CD4-positive, CD25-positive, alpha-beta regulatory T cell (primary cell): ENCODE measurements around the gene PLCE1. TPM values are rescaled to one million over a fixed set of nuclear protein-coding genes. Genes with fewer than 3 reads are reported as not detected.

Experiments
- ATAC-seq, 2 donors: fragments of 150-1000 bp; cut with Tn5 transposase; one replicate each; pipeline ENCODE4 v1.10.0; 2021; ENCODE audit warnings: low read depth in 2 of 2, moderate number of reproducible peaks in 2 of 2, moderate library complexity in 1 of 2
- DNase-seq, 3 donors: peaks; one replicate each; pipeline versions ENCODE4 v3.0.0 to v3.0.0-alpha.2; 2012 to 2022; ENCODE audit warnings: mixed read lengths in 1 of 3
- H3K27ac ChIP-seq: one replicate; pipeline ENCODE4 v1.7.0; 2013; ENCODE audit warnings: mild to moderate bottlenecking, low read length; ENCODE audit not compliant: insufficient read depth, poor library complexity, severe bottlenecking
- H3K27me3 ChIP-seq: one replicate; pipeline ENCODE4 v1.7.0; 2013; ENCODE audit warnings: low read length; ENCODE audit not compliant: control insufficient read depth, insufficient read depth
- H3K36me3 ChIP-seq: one replicate; pipeline ENCODE4 v1.7.0; 2013; ENCODE audit warnings: mild to moderate bottlenecking, low read length, moderate library complexity; ENCODE audit not compliant: control insufficient read depth, insufficient read depth
- H3K4me1 ChIP-seq: 2 replicates; pipeline ENCODE4 v1.7.0; 2013; ENCODE audit warnings: mild to moderate bottlenecking, low read length; ENCODE audit not compliant: insufficient read depth, control insufficient read depth, poor library complexity, severe bottlenecking
- H3K4me3 ChIP-seq: one replicate; pipeline ENCODE4 v1.7.0; 2013; ENCODE audit warnings: low read depth, mild to moderate bottlenecking, low read length, moderate library complexity
- H3K9me3 ChIP-seq, 2 experiments: 1 replicate in 1 of 2; 2 replicates in 1 of 2; pipeline ENCODE4 v1.7.0; 2013; ENCODE audit warnings: low read length in 2 of 2, mild to moderate bottlenecking in 1 of 2, moderate library complexity in 1 of 2; ENCODE audit not compliant: control insufficient read depth in 2 of 2
- H3K27ac Mint-ChIP-seq, 3 donors: one replicate each; pipeline ENCODE4 v1.8.0; 2020 to 2022; ENCODE audit warnings: mild to moderate bottlenecking in 3 of 3, mixed read lengths in 3 of 3, moderate library complexity in 2 of 3
- H3K27me3 Mint-ChIP-seq: one replicate; pipeline ENCODE4 v1.8.0; 2022; ENCODE audit warnings: mild to moderate bottlenecking, mixed read lengths
- H3K36me3 Mint-ChIP-seq: one replicate; pipeline ENCODE4 v1.8.0; 2020; ENCODE audit warnings: mixed read lengths
- H3K4me1 Mint-ChIP-seq, 4 donors: one replicate each; pipeline ENCODE4 v1.8.0; 2020 to 2022; ENCODE audit warnings: mixed read lengths in 4 of 4, mild to moderate bottlenecking in 1 of 4
- H3K4me3 Mint-ChIP-seq, 4 donors: one replicate each; pipeline ENCODE4 v1.8.0; 2020 to 2022; ENCODE audit warnings: mild to moderate bottlenecking in 4 of 4, mixed read lengths in 4 of 4, moderate library complexity in 3 of 4
- H3K9me3 Mint-ChIP-seq, 7 donors: one replicate each; pipeline ENCODE4 v1.8.0; 2020 to 2022; ENCODE audit warnings: mixed read lengths in 7 of 7, mild to moderate bottlenecking in 3 of 7, moderate library complexity in 2 of 7
- polyA plus RNA-seq, 4 donors: library from polyadenylated mRNA; unstranded; fragments of 300-500 nt; fragmentation: Illumina TruSeq; gene quantifications; one replicate each; pipeline ENCODE4 v1.2.3, GENCODE V29; 2021
- total RNA-seq: library from RNA; stranded (reverse); gene quantifications from one replicate; pipeline ENCODE4 v1.2.3, GENCODE V29; 2022

PLCE1 gene
- total and polyA plus RNA-seq, 5 donors from 2014 or later, result 0.05 to 0.17 (median 0.09) TPM; not detected in 1

- H3K27me3 Mint-ChIP-seq, result peaks cover 10% of the 10 kb centered on the region
- Histone ChIP-seq H3K27me3 (no peaks in the 10 kb centered on the region), H3K27ac (no peak overlapping the region), H3K4me3 (no peak overlapping the region), H3K4me1 (no peaks in the 10 kb centered on the region), H3K9me3 (peaks cover 13 to 29% of the 10 kb centered on the region in 2 experiments), H3K36me3 (no peaks in the 10 kb centered on the region)
- no peak overlapping the region for H3K4me3 Mint-ChIP-seq
- no peaks in the 10 kb centered on the region for H3K36me3 Mint-ChIP-seq
- DNase-seq (no peak), ATAC-seq (no peak)
- no peaks in the 10 kb centered on the region for H3K4me1 Mint-ChIP-seq
- peaks cover 2 to 36% (median 20%) of the 10 kb centered on the region in 7 donors for H3K9me3 Mint-ChIP-seq
- no peak overlapping the region for H3K27ac Mint-ChIP-seq
Observed at GRCh38 chr10:94027197-94027596, 33.5 kb downstream of the PLCE1 start.

GRCh38 chr10:94029955-94030354 is 36.2 kb downstream of the PLCE1 start:
- no peaks in the 10 kb centered on the region for H3K4me1 ChIP-seq
- H3K4me3 Mint-ChIP-seq, result no peak overlapping the region
- DNase-seq (no peak), ATAC-seq (no peak)
- peaks cover 8% of the 10 kb centered on the region for H3K27me3 Mint-ChIP-seq
- H3K27ac Mint-ChIP-seq, result no peak overlapping the region
- H3K27me3 ChIP-seq, result no peaks in the 10 kb centered on the region
- no peak overlapping the region for H3K4me3 ChIP-seq
- no peak overlapping the region for H3K27ac ChIP-seq
- H3K36me3 Mint-ChIP-seq, result no peaks in the 10 kb centered on the region
- H3K9me3 Mint-ChIP-seq, result peaks cover 4 to 36% (median 20%) of the 10 kb centered on the region in 7 donors
- H3K36me3 ChIP-seq, result no peaks in the 10 kb centered on the region
- H3K4me1 Mint-ChIP-seq, result no peaks in the 10 kb centered on the region
- H3K9me3 ChIP-seq, result peaks cover 13 to 29% of the 10 kb centered on the region in 2 experiments

GRCh38 chr10:94035982-94036765 is 42.4 kb downstream of the PLCE1 start:
- Histone ChIP-seq H3K9me3 (no peaks in the 10 kb centered on the region), H3K4me3 (no peak overlapping the region), H3K36me3 (no peaks in the 10 kb centered on the region), H3K27me3 (no peaks in the 10 kb centered on the region), H3K4me1 (no peaks in the 10 kb centered on the region), H3K27ac (no peak overlapping the region)
- ATAC-seq (no peak), DNase-seq (no peak)
- peaks cover 0 to 8% (median 2%) of the 10 kb centered on the region in 7 donors for H3K9me3 Mint-ChIP-seq
- H3K4me1 Mint-ChIP-seq, result no peaks in the 10 kb centered on the region
- H3K36me3 Mint-ChIP-seq, result no peaks in the 10 kb centered on the region
- H3K27ac Mint-ChIP-seq, result no peak overlapping the region
- no peaks in the 10 kb centered on the region for H3K27me3 Mint-ChIP-seq
- no peak overlapping the region for H3K4me3 Mint-ChIP-seq

GRCh38 chr10:94036766-94037033 is 43.0 kb downstream of the PLCE1 start:
- Mint-ChIP-seq H3K36me3 (no peaks in the 10 kb centered on the region), H3K9me3 (peaks cover 0 to 3% (median under 1%) of the 10 kb centered on the region in 7 donors), H3K4me3 (no peak overlapping the region), H3K27ac (no peak overlapping the region), H3K4me1 (no peaks in the 10 kb centered on the region), H3K27me3 (no peaks in the 10 kb centered on the region)
- H3K9me3 ChIP-seq, result no peaks in the 10 kb centered on the region
- ATAC-seq (no peak), DNase-seq (no peak)
- H3K36me3 ChIP-seq, result no peaks in the 10 kb centered on the region
- H3K4me3 ChIP-seq, result no peak overlapping the region
- no peaks in the 10 kb centered on the region for H3K27me3 ChIP-seq
- H3K27ac ChIP-seq, result no peak overlapping the region
- H3K4me1 ChIP-seq, result no peaks in the 10 kb centered on the region

DNA sequence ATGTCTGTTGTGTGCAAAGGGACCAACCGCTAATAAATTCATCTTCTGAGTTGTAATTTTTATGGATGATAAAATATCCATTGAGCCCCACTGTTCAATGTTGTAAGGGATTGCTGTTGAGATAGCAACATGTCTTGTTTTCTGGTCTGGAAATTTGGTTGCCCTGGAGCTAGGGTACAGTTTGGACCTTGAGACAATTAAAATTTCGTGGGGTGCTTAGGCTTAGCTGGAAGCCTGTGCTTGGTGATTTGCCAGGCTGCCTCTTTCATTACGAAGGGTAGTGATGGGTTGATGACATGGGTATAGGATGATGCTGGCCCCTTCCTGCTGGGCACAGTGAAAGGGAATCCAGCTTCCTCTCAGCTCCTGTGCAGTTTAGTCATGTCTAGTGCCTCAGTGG is 43.6 kb downstream of the PLCE1 start:
- Mint-ChIP-seq H3K27ac (no peak overlapping the region), H3K4me1 (no peaks in the 10 kb centered on the region), H3K9me3 (peaks cover 0 to 2% (median 0%) of the 10 kb centered on the region in 7 donors), H3K36me3 (no peaks in the 10 kb centered on the region), H3K4me3 (no peak overlapping the region), H3K27me3 (no peaks in the 10 kb centered on the region)
- ATAC-seq, result no peak
- no peak overlapping the region for H3K27ac ChIP-seq
- no peaks in the 10 kb centered on the region for H3K9me3 ChIP-seq
- H3K27me3 ChIP-seq, result no peaks in the 10 kb centered on the region
- H3K4me3 ChIP-seq, result no peak overlapping the region
- H3K4me1 ChIP-seq, result no peaks in the 10 kb centered on the region
- DNase-seq, result no peak
- no peaks in the 10 kb centered on the region for H3K36me3 ChIP-seq

DNA sequence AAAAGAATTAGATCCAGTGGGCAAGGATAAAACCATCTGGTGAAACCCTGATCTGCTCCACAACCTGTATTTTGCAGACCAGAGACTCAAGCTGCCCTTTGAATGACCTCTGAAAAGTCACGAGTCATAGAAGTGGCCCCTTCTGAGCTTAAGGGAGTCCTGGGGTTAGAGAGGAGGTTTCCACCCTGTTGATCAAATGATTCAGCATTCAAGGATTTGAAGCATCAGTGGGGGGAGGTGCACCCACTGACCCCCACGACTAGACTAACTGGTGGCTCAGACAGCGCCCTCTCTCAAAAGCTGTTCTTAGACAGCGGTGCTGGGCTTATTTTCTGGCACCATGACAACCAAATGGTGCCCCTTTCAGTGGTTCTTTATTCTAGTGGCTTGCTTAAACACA is 44.3 kb downstream of the PLCE1 start:
- Mint-ChIP-seq H3K36me3 (no peaks in the 10 kb centered on the region), H3K4me3 (no peak overlapping the region), H3K27me3 (no peaks in the 10 kb centered on the region), H3K4me1 (no peaks in the 10 kb centered on the region), H3K27ac (no peak overlapping the region), H3K9me3 (peaks cover 0 to 2% (median 0%) of the 10 kb centered on the region in 7 donors)
- ATAC-seq (no peak), DNase-seq (no peak)
- Histone ChIP-seq H3K9me3 (no peaks in the 10 kb centered on the region), H3K4me1 (no peaks in the 10 kb centered on the region), H3K36me3 (no peaks in the 10 kb centered on the region), H3K4me3 (no peak overlapping the region), H3K27me3 (no peaks in the 10 kb centered on the region), H3K27ac (no peak overlapping the region)

DNA sequence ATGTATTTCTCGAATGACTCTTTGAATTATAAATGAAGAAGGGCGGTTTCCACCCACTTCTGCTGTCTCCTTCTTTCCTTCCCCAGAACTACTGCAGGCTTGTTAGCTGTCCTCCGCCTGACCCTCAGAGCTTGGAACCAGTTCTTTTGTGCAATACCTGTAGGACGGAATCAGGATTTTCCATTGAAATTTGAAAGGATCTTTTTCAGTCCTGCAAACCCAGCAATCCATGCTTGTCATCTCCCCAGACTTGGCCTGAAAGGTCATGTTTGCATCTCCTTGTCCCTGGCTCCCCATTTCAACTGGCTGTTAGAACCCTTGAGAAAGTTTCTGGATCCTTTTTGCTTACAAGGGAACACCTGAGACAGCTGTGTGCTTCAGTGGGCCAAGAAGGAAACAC is 47.5 kb downstream of the PLCE1 start:
- Mint-ChIP-seq H3K27me3 (no peaks in the 10 kb centered on the region), H3K27ac (no peak overlapping the region), H3K36me3 (no peaks in the 10 kb centered on the region), H3K4me1 (no peaks in the 10 kb centered on the region), H3K9me3 (peaks cover 0 to 3% (median 0%) of the 10 kb centered on the region in 7 donors), H3K4me3 (no peak overlapping the region)
- Histone ChIP-seq H3K4me1 (no peaks in the 10 kb centered on the region), H3K27ac (no peak overlapping the region), H3K9me3 (no peaks in the 10 kb centered on the region), H3K36me3 (no peaks in the 10 kb centered on the region), H3K27me3 (no peaks in the 10 kb centered on the region), H3K4me3 (no peak overlapping the region)
- ATAC-seq (no peak), DNase-seq (no peak)
